Esophagus muscularis mucosa (tissue), 4 donors: ENCODE data around the gene KRTAP4-3. TPM values are rescaled to one million over a fixed set of nuclear protein-coding genes. Genes with fewer than 3 reads are reported as not detected.
"Not testable (repeated sequence)": the region's sequence is repeated elsewhere in the genome, so short reads cannot be mapped to it uniquely, and the experiment has no call there.

Experiments used
- DNase-seq: peaks from one replicate; pipeline ENCODE4 v3.0.0-alpha.2; 2017; ENCODE audit errors: extremely low spot score
- H3K27ac ChIP-seq, 4 donors: fragments of 200-600 bp; sonication (generic); replicated peaks in 1 of 4; 1 replicate in 3 of 4; 2 replicates in 1 of 4; pipeline ENCODE4 v1.5.1; 2016 to 2019; ENCODE audit warnings: mild to moderate bottlenecking in 1 of 4
- H3K27me3 ChIP-seq, 4 donors: fragments of 200-600 bp; sonication (generic); one replicate each; pipeline versions ENCODE4 v1.5.1 to v1.6.0; 2016 to 2019
- H3K36me3 ChIP-seq, 4 donors: fragments of 200-600 bp; sonication (generic); one replicate each; pipeline ENCODE4 v1.5.1; 2016 to 2019
- H3K4me1 ChIP-seq, 4 donors: fragments of 200-600 bp; sonication (generic); one replicate each; pipeline ENCODE4 v1.5.1; 2016 to 2019
- H3K4me3 ChIP-seq, 4 donors: fragments of 200-600 bp; sonication (generic); 1 replicate in 2 of 4; 2 replicates in 2 of 4; pipeline ENCODE4 v1.5.1; 2016 to 2019; ENCODE audit warnings: mild to moderate bottlenecking in 4 of 4, moderate library complexity in 1 of 4
- H3K9me3 ChIP-seq, 4 donors: fragments of 200-600 bp; sonication (generic); 1 replicate in 3 of 4; 2 replicates in 1 of 4; pipeline ENCODE4 v1.5.1; 2016 to 2019
- EP300 ChIP-seq: sonication (generic); formaldehyde crosslinking; IDR thresholded peaks from one replicate; pipeline ENCODE4 v1.6.1; 2017; ENCODE audit warnings: antibody characterized with exemption
- POLR2A ChIP-seq: fragments of 450-650 bp; IDR thresholded peaks from one replicate; pipeline ENCODE4 v1.6.1; 2017; ENCODE audit warnings: antibody characterized with exemption, moderate library complexity, mild to moderate bottlenecking, low read depth
- POLR2AphosphoS5 ChIP-seq, 2 donors: sonication (generic); formaldehyde crosslinking; IDR thresholded peaks; one replicate each; pipeline ENCODE4 v1.6.1; 2017; ENCODE audit warnings: antibody characterized with exemption in 2 of 2
- WGBS: methylation state at CpG from one replicate; pipeline ENCODE4 v1.1.5; 2018; 5-methylcytosine and 5-hydroxymethylcytosine counted together
- intact Hi-C: fragments of 100-400 bp; cut with DNase I; formaldehyde crosslinking; loops from one replicate; pipeline ENCODE4 v1.15.1; 2023
- small RNA-seq, 3 donors: library from RNA; depleted of rRNA; stranded (forward); fragments of <200 nt; gene quantifications; one replicate each; pipeline ENCODE3, GENCODE V24; 2016
- total RNA-seq, 4 donors: library from RNA; depleted of rRNA; stranded (reverse); fragments of >200 nt; gene quantifications; one replicate each; pipeline versions ENCODE4 v1.1.0 to v1.2.1, GENCODE V29; 2016
- TF ChIP-seq, protein P1 (sequence below), 3 experiments: fragments of 200-600 bp in 2 of 3; fragments of 450-650 bp in 1 of 3; sonication (generic) in 2 of 3; IDR thresholded peaks; one replicate each; pipeline ENCODE4 v1.5.1; 2017 to 2019; ENCODE audit warnings: antibody characterized with exemption in 3 of 3, mild to moderate bottlenecking in 2 of 3, moderate library complexity in 1 of 3

The KRTAP4-3 gene
- total RNA-seq, 4 donors from 2014 or later: not detected

DNA sequence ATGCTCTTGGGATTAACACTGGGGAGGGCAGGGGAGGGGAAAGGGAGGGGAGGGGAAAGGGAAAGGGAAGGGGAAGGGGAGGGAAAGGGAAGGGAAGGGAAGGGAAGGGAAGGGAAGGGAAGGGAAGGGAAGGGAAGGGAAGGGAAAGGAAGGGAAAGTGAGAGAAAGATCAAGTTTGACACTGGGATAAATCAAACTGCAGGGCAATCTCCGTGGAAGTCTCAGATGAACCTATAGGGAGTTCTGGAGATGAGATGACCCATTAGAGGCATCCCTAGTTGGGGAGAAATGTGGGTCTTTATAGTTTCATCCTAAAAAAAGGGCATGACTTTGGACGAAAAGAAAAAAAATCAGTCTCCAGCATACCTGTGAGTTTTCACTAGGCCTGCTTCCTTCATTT is 46.3 kb downstream of the KRTAP4-3 start:
- intact Hi-C loops: no loop called here
- 89% methylated on average over 2 of the region's 2 CpGs for WGBS

DNA sequence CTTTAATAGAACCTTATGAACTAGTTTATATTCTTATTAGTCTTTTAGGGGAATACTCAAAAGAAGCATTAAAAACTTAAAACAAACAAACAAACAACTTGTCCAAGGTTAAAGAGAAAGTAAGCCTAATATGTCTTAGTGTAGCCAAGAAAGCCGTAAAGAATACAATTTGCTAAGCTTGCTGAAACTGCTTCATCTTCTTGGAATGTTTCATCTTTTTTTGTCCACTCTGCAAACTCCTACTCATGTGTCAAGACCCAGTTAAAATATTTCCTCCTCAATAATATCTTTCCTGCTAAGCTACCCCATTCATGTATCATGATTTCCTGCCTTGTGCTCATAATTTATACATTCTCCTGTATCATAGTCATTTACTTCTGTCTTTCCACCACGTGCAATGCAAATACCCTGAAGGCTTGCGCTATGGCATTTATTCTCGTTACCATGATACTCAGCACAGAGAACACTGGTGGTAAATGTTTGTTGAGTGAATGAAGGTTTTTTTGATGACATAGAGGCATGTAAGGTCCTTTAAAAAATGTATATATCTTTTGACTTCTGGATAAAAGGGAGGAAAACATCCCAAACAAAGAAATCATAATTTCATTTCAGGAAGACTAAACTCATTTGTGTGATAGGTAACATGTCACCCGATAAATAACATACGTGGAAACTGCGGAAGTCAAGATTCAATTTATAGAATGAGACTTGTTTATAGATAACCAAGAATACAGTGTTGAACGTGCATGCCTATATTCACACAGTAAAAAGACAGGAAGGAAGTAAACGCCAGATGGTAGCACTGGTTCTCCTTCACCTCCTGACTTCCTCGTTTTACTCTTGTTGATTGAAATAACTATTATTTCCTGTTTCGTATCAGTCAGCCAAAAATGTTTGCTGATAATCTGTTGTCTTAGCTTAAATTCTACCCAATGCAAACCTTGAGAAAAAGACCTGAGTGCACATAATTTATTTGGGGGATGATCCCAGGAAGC is 48.0 kb downstream of the KRTAP4-3 start:
- H3K9me3 ChIP-seq, H3K36me3 ChIP-seq, DNase-seq, H3K4me3 ChIP-seq, H3K27ac ChIP-seq, H3K4me1 ChIP-seq, intact Hi-C loops: not testable (repeated sequence)
- H3K27me3 ChIP-seq: peaks cover 0 to 33% (median 0%) of the 10 kb centered on the region in 4 donors
- 62% methylated on average over 11 of the region's 11 CpGs for WGBS

More for the DNA sequence above, 46.3 kb downstream of the KRTAP4-3 start:
- Histone ChIP-seq H3K36me3 (no peaks in the 10 kb centered on the region), H3K27ac (no peak overlapping the region), H3K27me3 (peaks cover 0 to 18% (median 0%) of the 10 kb centered on the region in 4 donors), H3K4me1 (no peaks in the 10 kb centered on the region), H3K4me3 (no peak overlapping the region), H3K9me3 (no peaks in the 10 kb centered on the region)
- DNase-seq: no peak
- TF ChIP-seq, protein P1, sequence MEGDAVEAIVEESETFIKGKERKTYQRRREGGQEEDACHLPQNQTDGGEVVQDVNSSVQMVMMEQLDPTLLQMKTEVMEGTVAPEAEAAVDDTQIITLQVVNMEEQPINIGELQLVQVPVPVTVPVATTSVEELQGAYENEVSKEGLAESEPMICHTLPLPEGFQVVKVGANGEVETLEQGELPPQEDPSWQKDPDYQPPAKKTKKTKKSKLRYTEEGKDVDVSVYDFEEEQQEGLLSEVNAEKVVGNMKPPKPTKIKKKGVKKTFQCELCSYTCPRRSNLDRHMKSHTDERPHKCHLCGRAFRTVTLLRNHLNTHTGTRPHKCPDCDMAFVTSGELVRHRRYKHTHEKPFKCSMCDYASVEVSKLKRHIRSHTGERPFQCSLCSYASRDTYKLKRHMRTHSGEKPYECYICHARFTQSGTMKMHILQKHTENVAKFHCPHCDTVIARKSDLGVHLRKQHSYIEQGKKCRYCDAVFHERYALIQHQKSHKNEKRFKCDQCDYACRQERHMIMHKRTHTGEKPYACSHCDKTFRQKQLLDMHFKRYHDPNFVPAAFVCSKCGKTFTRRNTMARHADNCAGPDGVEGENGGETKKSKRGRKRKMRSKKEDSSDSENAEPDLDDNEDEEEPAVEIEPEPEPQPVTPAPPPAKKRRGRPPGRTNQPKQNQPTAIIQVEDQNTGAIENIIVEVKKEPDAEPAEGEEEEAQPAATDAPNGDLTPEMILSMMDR (IDR thresholded peaks at IDR 0.05): no peak
- TF ChIP-seq POLR2A: no peak
- no peak for TF ChIP-seq EP300

DNA sequence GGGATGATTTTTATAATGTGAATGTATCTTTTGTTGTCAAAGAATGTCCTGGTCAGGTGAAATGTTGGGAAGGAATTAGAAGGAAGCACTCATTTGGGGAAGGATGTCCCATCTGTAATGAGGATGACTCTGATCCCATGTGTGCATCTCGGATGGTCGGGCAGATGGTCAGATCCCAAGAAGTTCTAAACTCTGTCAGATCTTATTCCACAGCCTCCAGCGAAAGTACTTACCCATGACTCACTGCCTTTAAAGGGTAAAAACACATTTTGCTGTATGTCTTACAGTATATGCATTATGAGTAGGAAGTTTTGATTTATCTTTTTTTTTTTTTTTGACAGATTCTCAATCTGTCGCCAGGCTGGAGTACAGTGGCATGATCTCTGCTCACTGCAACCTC is 49.3 kb downstream of the KRTAP4-3 start:
- TF ChIP-seq POLR2AphosphoS5 (IDR thresholded peaks at IDR 0.05) (no peak), POLR2A (no peak), EP300 (no peak)
- TF ChIP-seq, protein P1 (IDR thresholded peaks at IDR 0.05): no peak
- WGBS: 84% methylated on average over 4 of the region's 4 CpGs
- Histone ChIP-seq H3K36me3 (no peaks in the 10 kb centered on the region), H3K27me3 (peaks cover 0 to 29% (median 0%) of the 10 kb centered on the region in 4 donors), H3K4me1 (no peaks in the 10 kb centered on the region), H3K9me3 (no peaks in the 10 kb centered on the region), H3K4me3 (no peak overlapping the region), H3K27ac (no peak overlapping the region)
- DNase-seq: no peak
- intact Hi-C loops: no loop called here

DNA sequence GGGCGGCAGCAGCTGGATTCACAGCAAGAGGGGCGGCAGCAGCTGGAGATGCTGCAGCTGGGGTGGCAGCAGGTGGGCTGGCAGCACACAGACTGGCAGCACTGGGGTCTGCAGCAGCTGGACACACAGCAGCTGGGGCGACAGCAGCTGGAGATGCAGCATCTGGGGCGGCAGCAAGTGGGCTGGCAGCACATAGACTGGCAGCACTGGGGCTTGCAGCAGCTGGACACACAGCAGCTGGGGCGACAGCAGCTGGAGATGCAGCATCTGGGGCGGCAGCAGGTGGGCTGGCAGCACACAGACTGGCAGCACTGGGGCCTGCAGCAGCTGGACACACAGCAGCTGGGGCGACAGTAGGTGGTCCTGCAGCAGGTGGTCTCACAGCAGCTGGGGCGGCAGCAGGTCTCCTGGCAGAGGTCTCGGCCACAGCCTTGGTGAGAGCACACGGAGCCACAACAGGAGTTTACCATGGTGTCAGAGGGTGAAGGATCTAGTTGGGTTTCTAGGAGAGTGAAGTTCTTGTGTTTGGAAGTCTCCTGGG is 50.1 kb downstream of the KRTAP4-3 start, which contains the start of gene KRTAP4-11:
Gene KRTAP4-11, minus strand, starts transcription at position 528 of the 541 bp plus-strand sequence. Its CDS starts 58 bp downstream, at position 470.
- H3K36me3 ChIP-seq, H3K4me1 ChIP-seq, DNase-seq, H3K9me3 ChIP-seq, intact Hi-C loops, H3K4me3 ChIP-seq, H3K27ac ChIP-seq: not testable (repeated sequence)
- peaks cover 0 to 24% (median 0%) of the 10 kb centered on the region in 4 donors for H3K27me3 ChIP-seq
- WGBS: 68% methylated on average over 5 of the region's 10 CpGs

Small RNA genes lying within 50 kb of the gene (small RNA-seq; reads per million reads assigned to genes)
- 0 reads per million in 3 donors for gene KRTAP4-17P

Other genes starting within 250 kb of the KRTAP4-3 start
- under 1 TPM in 1 of 4 donors, not detected in 3; 0.50 TPM for gene KRT23, start 230.6 kb downstream of the KRTAP4-3 start, total RNA-seq
- not detected for gene KRT39, start 201.3 kb downstream of the KRTAP4-3 start, total RNA-seq
- gene KRT40, start 183.9 kb downstream of the KRTAP4-3 start, total RNA-seq: not detected
- not detected for gene KRTAP3-3, start 174.1 kb downstream of the KRTAP4-3 start, total RNA-seq
- not detected for gene KRTAP3-2, start 168.3 kb downstream of the KRTAP4-3 start, total RNA-seq
- gene KRTAP3-1, start 159.1 kb downstream of the KRTAP4-3 start, total RNA-seq: not detected
- not detected for gene KRTAP1-5, start 141.0 kb downstream of the KRTAP4-3 start, total RNA-seq
- not detected for gene KRTAP1-4, start 138.0 kb downstream of the KRTAP4-3 start, total RNA-seq
- not detected for gene KRTAP1-3, start 133.3 kb downstream of the KRTAP4-3 start, total RNA-seq
- not detected for gene KRTAP1-1, start 126.8 kb downstream of the KRTAP4-3 start, total RNA-seq
- not detected for gene KRTAP2-1, start 120.9 kb downstream of the KRTAP4-3 start, total RNA-seq
- gene KRTAP2-2, start 113.0 kb downstream of the KRTAP4-3 start, total RNA-seq: not detected
- gene KRTAP2-3, start 108.1 kb downstream of the KRTAP4-3 start, total RNA-seq: not detected
- gene KRTAP2-4, start 102.3 kb downstream of the KRTAP4-3 start, total RNA-seq: not detected
- gene KRTAP4-7, start 84.1 kb downstream of the KRTAP4-3 start, total RNA-seq: not detected
- not detected for gene KRTAP4-8, start 70.1 kb downstream of the KRTAP4-3 start, total RNA-seq
- not detected for gene KRTAP4-16, start 66.0 kb downstream of the KRTAP4-3 start, total RNA-seq
- not detected for gene KRTAP4-9, start 62.8 kb downstream of the KRTAP4-3 start, total RNA-seq
- gene KRTAP4-11, start 49.8 kb downstream of the KRTAP4-3 start, total RNA-seq: not detected
- not detected for gene KRTAP4-12, start 44.0 kb downstream of the KRTAP4-3 start, total RNA-seq
- not detected for gene KRTAP4-6, start 27.7 kb downstream of the KRTAP4-3 start, total RNA-seq
- gene KRTAP4-5, start 18.4 kb downstream of the KRTAP4-3 start, total RNA-seq: not detected
- not detected for gene KRTAP4-4, start 7.5 kb downstream of the KRTAP4-3 start, total RNA-seq
- gene KRTAP4-2, start 10.0 kb upstream of the KRTAP4-3 start, total RNA-seq: not detected
- not detected for gene KRTAP4-1, start 16.7 kb upstream of the KRTAP4-3 start, total RNA-seq
- not detected for gene KRTAP9-1, start 21.7 kb upstream of the KRTAP4-3 start, total RNA-seq
- not detected for gene KRTAP9-2, start 58.4 kb upstream of the KRTAP4-3 start, total RNA-seq
- not detected for gene KRTAP9-3, start 64.2 kb upstream of the KRTAP4-3 start, total RNA-seq
- gene KRTAP9-8, start 69.8 kb upstream of the KRTAP4-3 start, total RNA-seq: not detected
- gene KRTAP9-4, start 81.5 kb upstream of the KRTAP4-3 start, total RNA-seq: not detected
- not detected for gene KRTAP9-9, start 87.2 kb upstream of the KRTAP4-3 start, total RNA-seq
- not detected for gene KRTAP9-6, start 97.2 kb upstream of the KRTAP4-3 start, total RNA-seq
- gene KRTAP9-7, start 107.5 kb upstream of the KRTAP4-3 start, total RNA-seq: not detected
- gene KRTAP29-1, start 134.6 kb upstream of the KRTAP4-3 start, total RNA-seq: not detected
- not detected for gene KRTAP16-1, start 141.1 kb upstream of the KRTAP4-3 start, total RNA-seq
- not detected for gene KRTAP17-1, start 147.5 kb upstream of the KRTAP4-3 start, total RNA-seq
- gene KRT33A, start 182.6 kb upstream of the KRTAP4-3 start, total RNA-seq: not detected
- gene KRT33B, start 201.6 kb upstream of the KRTAP4-3 start, total RNA-seq: not detected
- gene KRT34, start 214.1 kb upstream of the KRTAP4-3 start, total RNA-seq: not detected
- not detected for gene KRT31, start 229.4 kb upstream of the KRTAP4-3 start, total RNA-seq